GM12878 (cell line): ENCODE data around the gene FAM107A. TPM values are rescaled to one million over a fixed set of nuclear protein-coding genes. Genes with fewer than 3 reads are reported as not detected.

ENCODE experiments used
- ATAC-seq: fragments of 200-7000 bp; cut with Tn5 transposase; 3 replicates; pipeline ENCODE4 v1.9.1; 2020; ENCODE audit warnings: mild to moderate bottlenecking, moderate library complexity
- BruUV-seq: library from RNA; stranded (reverse); fragments of 400-500 nt; replicated peaks from 2 replicates; lab custom pipeline; 2021; lab: Mats Ljungman, UMichigan
- CTCF ChIA-PET: fragments of 300-600 bp; sonication (Branson Sonifier 250); formaldehyde crosslinking; extraction: SDS; loops from one replicate; lab custom pipeline; 2021; ENCODE audit warnings: inconsistent platforms; lab: Yijun Ruan, JAX
- POLR2A ChIA-PET: fragments of 350-600 bp; formaldehyde crosslinking; extraction: SDS; loops from one replicate; lab custom pipeline; 2021; ENCODE audit warnings: inconsistent platforms; lab: Charles Lee
- RAD21 ChIA-PET: fragments of 300-600 bp; sonication (Branson Sonifier 250); formaldehyde crosslinking; loops from one replicate; lab custom pipeline; 2023; ENCODE audit warnings: antibody characterized with exemption; ENCODE audit not compliant: unreplicated experiment; lab: Charles Lee
- SMC1A ChIA-PET: fragments of 300-600 bp; sonication (Branson Sonifier 250); formaldehyde crosslinking; loops from one replicate; lab custom pipeline; 2023; ENCODE audit not compliant: unreplicated experiment, uncharacterized antibody; lab: Charles Lee
- DNase-seq: peaks from one replicate; pipeline ENCODE4 v3.0.0-alpha.2; 2011; ENCODE audit warnings: low read depth, low spot score
- FAIRE-seq: peaks from 3 replicates; lab custom pipeline; 2011; peaks lifted over from hg19 to GRCh38; lab: Jason Lieb, UNC
- H2AFZ ChIP-seq: 2 replicates; pipeline ENCODE4 v1.6.0; 2011; ENCODE audit warnings: low read depth, low read length, control low read depth; ENCODE audit not compliant: control insufficient read depth
- H3K27ac ChIP-seq: 2 replicates; pipeline ENCODE4 v1.5.1; 2011; ENCODE audit warnings: control low read depth; ENCODE audit not compliant: control insufficient read depth, insufficient read depth
- H3K27me3 ChIP-seq, 2 experiments: replicated peaks in 1 of 2; 2 replicates each; pipeline versions ENCODE4 v1.6.0 to v1.6.1; 2011; ENCODE audit warnings: low read length in 1 of 2; ENCODE audit not compliant: control insufficient read depth in 2 of 2, insufficient read depth in 2 of 2
- H3K36me3 ChIP-seq, 2 experiments: 2 replicates each; pipeline ENCODE4 v1.5.1; 2011; ENCODE audit warnings: low read length in 1 of 2; ENCODE audit not compliant: control insufficient read depth in 2 of 2, insufficient read depth in 2 of 2
- H3K4me1 ChIP-seq: 2 replicates; pipeline ENCODE4 v1.6.1; 2011; ENCODE audit warnings: mild to moderate bottlenecking, low read length, moderate library complexity, mixed read lengths; ENCODE audit not compliant: control insufficient read depth, insufficient read depth
- H3K4me2 ChIP-seq: 2 replicates; pipeline ENCODE4 v1.6.0; 2011; ENCODE audit warnings: control low read depth; ENCODE audit not compliant: control insufficient read depth, insufficient read depth
- H3K4me3 ChIP-seq: fragments of 200-600 bp; sonication (generic); 2 replicates; pipeline ENCODE4 v1.5.1; 2016
- H3K79me2 ChIP-seq: 2 replicates; pipeline ENCODE4 v1.6.0; 2011; ENCODE audit warnings: low read length; ENCODE audit not compliant: control insufficient read depth, insufficient read depth
- H3K9ac ChIP-seq: 2 replicates; pipeline ENCODE4 v1.8.0; 2011; ENCODE audit warnings: low read length, control low read depth, mixed read lengths; ENCODE audit not compliant: control insufficient read depth, insufficient read depth
- H3K9me3 ChIP-seq: replicated peaks from 3 replicates; pipeline ENCODE4 v1.5.1; 2011; ENCODE audit warnings: mild to moderate bottlenecking, low read length; ENCODE audit not compliant: control insufficient read depth, insufficient read depth
- H4K20me1 ChIP-seq: 2 replicates; pipeline ENCODE4 v1.6.0; 2011; ENCODE audit not compliant: control insufficient read depth, insufficient read depth
- CUX1 ChIP-seq: IDR thresholded peaks from 2 replicates; pipeline ENCODE4 v1.6.1; 2012; ENCODE audit warnings: improper control_type of control experiment, low read depth, low read length; ENCODE audit not compliant: insufficient replicate concordance
- FOS ChIP-seq: IDR thresholded peaks from 3 replicates; pipeline ENCODE4 v1.6.1; 2011; ENCODE audit warnings: borderline replicate concordance; ENCODE audit not compliant: insufficient read length; ENCODE audit errors: extremely low read depth
- HSF1 ChIP-seq: fragments of 150-350 bp; IDR thresholded peaks from 2 replicates; pipeline ENCODE4 v1.6.1; 2014; ENCODE audit warnings: mild to moderate bottlenecking, low read depth, low read length
- NR2F1 ChIP-seq: fragments of 450-650 bp; conservative IDR thresholded peaks from 2 replicates; pipeline ENCODE4 v1.6.1; 2017; ENCODE audit warnings: mild to moderate bottlenecking
- POLR2A ChIP-seq: IDR thresholded peaks from 2 replicates; pipeline ENCODE4 v1.6.1; 2011; ENCODE audit warnings: low read depth, mild to moderate bottlenecking, low read length
- RUNX3 ChIP-seq: IDR thresholded peaks from 2 replicates; pipeline ENCODE4 v1.6.1; 2012; ENCODE audit warnings: low read length, inconsistent platforms
- ZNF207 ChIP-seq: fragments of 450-650 bp; IDR thresholded peaks from 2 replicates; pipeline ENCODE4 v1.6.1; 2014; ENCODE audit warnings: antibody characterized with exemption, mild to moderate bottlenecking, borderline replicate concordance
- WGBS: methylation state at CpG from one replicate; pipeline ENCODE4 v1.1.6; 2016; ENCODE audit warnings: low lambda C conversion rate; ENCODE audit not compliant: insufficient replicate concordance, insufficient coverage; ENCODE audit errors: missing lambda C conversion rate; 5-methylcytosine and 5-hydroxymethylcytosine counted together
- in situ Hi-C: fragments of 300-500 bp; cut with MboI; formaldehyde crosslinking; loops from 9 replicates; pipeline ENCODE4 v1.14.3; 2018; ENCODE audit warnings: mixed read lengths
- intact Hi-C: fragments of 100-400 bp; cut with micrococcal nuclease; formaldehyde crosslinking; loops from one replicate; pipeline ENCODE4 v1.14.2; 2022; ENCODE audit not compliant: unreplicated experiment
- polyA plus RNA-seq, 11 experiments: library from polyadenylated mRNA; depleted of rRNA in 4 of 11; unstranded in 6 of 11; stranded (reverse) in 5 of 11; fragments of >200 nt; fragmentation: Nextera tagmentation in 4 of 11; fragmentation: Illumina TruSeq in 1 of 11; extraction: Ambion mirVana in 4 of 11; extraction: Trizol in 1 of 11; gene quantifications; 1 replicate in 1 of 11; 2 replicates in 10 of 11; pipeline versions ENCODE4 v1.2.1 to v1.2.3, GENCODE V29; 2011 to 2016; ENCODE audit warnings: inconsistent platforms in 2 of 11, missing spikeins in 2 of 11, low read depth in 1 of 11
- total RNA-seq, 4 experiments: library from RNA; depleted of rRNA in 3 of 4; stranded (reverse); fragments of >200 nt in 3 of 4; fragmentation: Illumina TruSeq in 1 of 4; extraction: Trizol in 1 of 4; gene quantifications; 2 replicates each; pipeline versions ENCODE4 v1.2.1 to v1.2.3, GENCODE V29; 2013 to 2021

The FAM107A gene
- total and polyA plus RNA-seq, 10 of the 15 experiments (the other 5 are each of a cell fraction or from before 2014, with no cell fraction given): not detected

- H3K27ac ChIP-seq: no peak overlapping the region
- 0% methylated on average over 4 of the region's 4 CpGs for WGBS
- CTCF ChIA-PET: interaction anchor here (0.6 to 2.3 kb wide), 3 partner anchors 22 to 75 kb away, joined by 4 to 7 read pairs (median 5); no protein-coding TSS in a partner anchor
- intact Hi-C loops: no loop called here
- H3K36me3 ChIP-seq: no peaks in the 10 kb centered on the region
- H3K4me1 ChIP-seq: peaks cover 5% of the 10 kb centered on the region; the same call in 1 of the 2 replicates
- no peaks in the 10 kb centered on the region for H3K79me2 ChIP-seq
- ATAC-seq: peak; percentile 74
- peak; percentile 26 for DNase-seq
- in situ Hi-C loops: no loop called here
- H2AFZ ChIP-seq: no peak overlapping the region
- RAD21 ChIA-PET: no interaction called here
- FAIRE-seq: no peak
- SMC1A ChIA-PET: interaction anchor here (0.8 to 1.1 kb wide), 2 partner anchors 19 to 22 kb away, joined by 3 read pairs; no protein-coding TSS in a partner anchor
- no peak overlapping the region for H3K4me2 ChIP-seq
- no peaks in the 10 kb centered on the region for H3K27me3 ChIP-seq
- H3K9ac ChIP-seq: no peak overlapping the region
- no peak overlapping the region for H3K4me3 ChIP-seq
- POLR2A ChIA-PET: no interaction called here
- BruUV-seq: no TSS peak
- no peaks in the 10 kb centered on the region for H4K20me1 ChIP-seq
- TF ChIP-seq RUNX3: peak; percentile 61
- no peak for TF ChIP-seq ZNF207
- peak; percentile 40; the same call in 1 of the 2 replicates for TF ChIP-seq NR2F1
- no peak for TF ChIP-seq HSF1
- no peak for TF ChIP-seq FOS
- TF ChIP-seq POLR2A: no peak
- no peak for TF ChIP-seq CUX1
- no peaks in the 10 kb centered on the region; the same call in 2 of the 3 replicates for H3K9me3 ChIP-seq
Observed at GRCh38 chr3:58607816-58608215, 30.6 kb upstream of the FAM107A start.
